ENCODE measurements around the gene CAGE1. TPM values are rescaled to one million over a fixed set of nuclear protein-coding genes. Genes with fewer than 3 reads are reported as not detected.

Gene CAGE1
- total RNA-seq, 1 donor from 2014 or later, result 0.09 TPM

- peaks cover 8% of the 10 kb centered on the region for H3K36me3 Mint-ChIP-seq
- H3K27me3 Mint-ChIP-seq (ENCODE audit: low read depth), result no peaks in the 10 kb centered on the region
- peaks cover 21% of the 10 kb centered on the region for H3K4me1 Mint-ChIP-seq
- H3K4me3 Mint-ChIP-seq, result peak overlapping the region; percentile 97
- no peak overlapping the region for H3K27ac Mint-ChIP-seq
- no peaks in the 10 kb centered on the region for H3K9me3 Mint-ChIP-seq
- TF ChIP-seq, protein P1, sequence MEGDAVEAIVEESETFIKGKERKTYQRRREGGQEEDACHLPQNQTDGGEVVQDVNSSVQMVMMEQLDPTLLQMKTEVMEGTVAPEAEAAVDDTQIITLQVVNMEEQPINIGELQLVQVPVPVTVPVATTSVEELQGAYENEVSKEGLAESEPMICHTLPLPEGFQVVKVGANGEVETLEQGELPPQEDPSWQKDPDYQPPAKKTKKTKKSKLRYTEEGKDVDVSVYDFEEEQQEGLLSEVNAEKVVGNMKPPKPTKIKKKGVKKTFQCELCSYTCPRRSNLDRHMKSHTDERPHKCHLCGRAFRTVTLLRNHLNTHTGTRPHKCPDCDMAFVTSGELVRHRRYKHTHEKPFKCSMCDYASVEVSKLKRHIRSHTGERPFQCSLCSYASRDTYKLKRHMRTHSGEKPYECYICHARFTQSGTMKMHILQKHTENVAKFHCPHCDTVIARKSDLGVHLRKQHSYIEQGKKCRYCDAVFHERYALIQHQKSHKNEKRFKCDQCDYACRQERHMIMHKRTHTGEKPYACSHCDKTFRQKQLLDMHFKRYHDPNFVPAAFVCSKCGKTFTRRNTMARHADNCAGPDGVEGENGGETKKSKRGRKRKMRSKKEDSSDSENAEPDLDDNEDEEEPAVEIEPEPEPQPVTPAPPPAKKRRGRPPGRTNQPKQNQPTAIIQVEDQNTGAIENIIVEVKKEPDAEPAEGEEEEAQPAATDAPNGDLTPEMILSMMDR (IDR thresholded peaks at IDR 0.05; ENCODE audit: unreplicated experiment), result no peak
- no peak for DNase-seq (ENCODE audit: low spot score in 2 of 2, unreplicated experiment in 2 of 2)
These were observed 75.1 kb downstream of the CAGE1 start for GRCh38 chr6:7314414-7314813.

DNA sequence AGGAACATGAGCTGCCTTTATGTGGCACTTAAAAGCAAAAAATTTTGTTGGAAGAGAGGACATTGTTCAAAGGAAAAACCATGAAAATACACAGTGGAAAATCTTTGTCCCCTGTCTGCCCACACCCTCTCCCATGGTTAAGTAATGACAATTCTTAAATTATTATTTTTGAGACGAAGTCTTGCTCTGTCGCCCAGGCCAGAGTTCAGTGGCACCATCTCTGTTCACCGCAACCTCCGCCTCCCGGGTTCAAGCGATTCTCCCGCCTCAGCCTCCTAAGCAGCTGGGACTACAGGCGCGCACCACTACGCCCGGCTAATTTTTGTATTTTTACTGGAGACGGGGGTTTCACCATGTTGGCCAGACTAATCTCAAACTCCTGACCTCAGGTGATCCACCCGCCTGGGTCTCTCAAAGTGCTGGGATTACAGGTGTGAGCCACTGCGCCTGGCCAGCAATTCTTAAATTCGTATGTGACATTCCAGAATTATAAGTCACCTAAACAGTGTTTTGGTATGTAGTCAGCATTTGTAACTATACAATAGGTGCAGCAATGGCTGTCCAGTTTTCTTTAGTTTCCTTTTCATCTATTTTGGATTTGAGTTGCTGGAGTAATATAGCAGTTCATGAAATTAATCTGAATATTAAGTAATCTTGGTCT is 75.9 kb downstream of the CAGE1 start:
- peaks cover 10% of the 10 kb centered on the region for H3K36me3 Mint-ChIP-seq
- DNase-seq (ENCODE audit: low spot score in 2 of 2, unreplicated experiment in 2 of 2), result no peak

DNA sequence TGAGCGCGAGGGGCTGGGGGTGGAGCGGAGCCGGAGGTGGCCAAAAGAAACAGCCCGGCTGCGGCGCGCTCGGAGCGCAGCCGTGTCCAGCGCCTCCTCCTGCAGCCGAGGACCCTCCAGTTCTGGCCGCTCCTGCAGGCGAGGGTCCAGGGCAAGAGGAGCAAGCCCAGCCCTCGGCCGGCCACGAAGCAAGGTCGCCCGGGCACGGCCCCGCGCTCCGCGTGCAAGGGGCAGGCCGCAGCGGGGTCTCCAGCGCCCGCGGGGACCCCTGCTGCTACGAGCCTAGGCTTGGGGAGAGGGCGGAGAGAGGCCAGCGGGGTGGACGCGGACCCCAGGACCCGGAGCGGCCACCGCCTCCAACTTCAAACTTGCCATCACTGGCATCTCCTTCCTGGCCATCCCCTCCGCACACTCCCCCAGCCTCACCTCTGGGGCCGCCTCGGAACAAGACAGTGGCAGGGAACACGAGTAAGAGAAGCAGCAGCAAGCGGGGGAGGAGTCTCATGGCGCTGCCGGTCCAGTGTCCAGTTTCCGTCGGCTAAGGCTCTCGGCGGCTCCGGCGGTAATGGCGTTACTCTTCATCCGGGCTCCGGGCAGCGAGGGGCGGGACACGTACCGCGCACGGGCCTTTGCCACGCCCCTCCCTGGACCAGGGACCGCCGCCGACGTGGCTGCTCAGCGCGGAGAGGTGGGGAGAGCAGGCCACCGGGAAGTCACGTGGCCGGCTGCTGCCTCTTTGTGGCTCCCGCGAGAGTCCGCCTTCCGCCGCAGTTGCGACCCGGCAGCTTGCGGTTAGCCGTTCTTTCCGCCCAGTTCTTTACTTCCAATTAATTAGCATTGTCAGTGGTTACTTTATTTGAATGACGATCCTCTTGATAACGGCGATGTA is 76.7 kb downstream of the CAGE1 start, which contains the start of gene SSR1:
TSS of gene SSR1 (minus strand) at position 584 of the 889 bp plus-strand sequence. CDS start at position 505, 79 bp downstream.
- Mint-ChIP-seq H3K27me3 (ENCODE audit: low read depth) (no peaks in the 10 kb centered on the region), H3K27ac (peak within 1 kb of the TSS; percentile 98), H3K4me3 (peak within 1 kb of the TSS; percentile 97), H3K36me3 (peaks cover 16% of the 10 kb centered on the region), H3K9me3 (no peaks in the 10 kb centered on the region), H3K4me1 (peaks cover 21% of the 10 kb centered on the region)
- DNase-seq (ENCODE audit: low spot score in 2 of 2, unreplicated experiment in 2 of 2), result peak; percentile 95 to 97
- TF ChIP-seq, protein P1 (IDR thresholded peaks at IDR 0.05; ENCODE audit: unreplicated experiment), result no peak

More for the DNA sequence above, 75.9 kb downstream of the CAGE1 start:
- Mint-ChIP-seq H3K27ac (peak overlapping the region; percentile 97), H3K27me3 (ENCODE audit: low read depth) (no peaks in the 10 kb centered on the region), H3K4me1 (peaks cover 21% of the 10 kb centered on the region), H3K4me3 (peak overlapping the region; percentile 97), H3K9me3 (no peaks in the 10 kb centered on the region)
- TF ChIP-seq, protein P1 (IDR thresholded peaks at IDR 0.05; ENCODE audit: unreplicated experiment), result no peak

GRCh38 chr6:7311917-7312615 is 77.5 kb downstream of the CAGE1 start:
- Mint-ChIP-seq H3K27ac (peak overlapping the region; percentile 98), H3K4me3 (peak overlapping the region; percentile 97), H3K36me3 (peaks cover 20% of the 10 kb centered on the region), H3K4me1 (peaks cover 21% of the 10 kb centered on the region), H3K27me3 (ENCODE audit: low read depth) (no peaks in the 10 kb centered on the region), H3K9me3 (no peaks in the 10 kb centered on the region)
- TF ChIP-seq, protein P1 (IDR thresholded peaks at IDR 0.05; ENCODE audit: unreplicated experiment), result no peak
- DNase-seq (ENCODE audit: low spot score in 2 of 2, unreplicated experiment in 2 of 2), result no peak

DNA sequence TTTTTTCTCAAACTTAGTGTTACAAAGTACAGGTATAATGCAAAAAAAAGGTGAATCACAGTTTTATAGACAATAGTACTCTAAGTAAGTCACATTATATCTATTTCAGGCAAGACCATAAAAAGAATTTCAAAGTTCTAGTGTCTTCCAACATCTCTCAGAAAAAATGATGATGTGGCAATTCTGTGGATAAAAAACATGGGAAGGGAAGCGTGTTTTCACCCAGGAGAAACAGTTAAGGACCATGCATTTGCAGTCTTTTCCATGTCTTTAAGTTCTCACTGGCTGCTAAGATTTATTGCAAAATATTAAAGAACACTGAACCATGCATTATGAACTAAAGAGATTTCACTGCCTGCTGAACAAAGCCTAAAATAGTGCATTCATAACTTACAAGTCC is 78.4 kb downstream of the CAGE1 start:
- Mint-ChIP-seq H3K4me3 (peak overlapping the region; percentile 54), H3K4me1 (peaks cover 21% of the 10 kb centered on the region), H3K27me3 (ENCODE audit: low read depth) (no peaks in the 10 kb centered on the region), H3K27ac (peak overlapping the region; percentile 5), H3K36me3 (peaks cover 22% of the 10 kb centered on the region), H3K9me3 (no peaks in the 10 kb centered on the region)
- TF ChIP-seq, protein P1 (IDR thresholded peaks at IDR 0.05; ENCODE audit: unreplicated experiment), result no peak
- no peak for DNase-seq (ENCODE audit: low spot score in 2 of 2, unreplicated experiment in 2 of 2)

Measured in mesothelial cell of epicardium (in vitro differentiated cells).